KG1 (cell line): ENCODE results near the gene USP34.
A peak's percentile ranks its signal among the peaks of the same experiment; 100 is the strongest.
"Not testable (repeated sequence)": the region's sequence is repeated elsewhere in the genome, so short reads cannot be mapped to it uniquely, and the experiment has no call there.

Experiments used
- DNase-seq: peaks from one replicate; lab custom pipeline; 2025; lab: John Stamatoyannopoulos, UW

The USP34 gene, protein sequence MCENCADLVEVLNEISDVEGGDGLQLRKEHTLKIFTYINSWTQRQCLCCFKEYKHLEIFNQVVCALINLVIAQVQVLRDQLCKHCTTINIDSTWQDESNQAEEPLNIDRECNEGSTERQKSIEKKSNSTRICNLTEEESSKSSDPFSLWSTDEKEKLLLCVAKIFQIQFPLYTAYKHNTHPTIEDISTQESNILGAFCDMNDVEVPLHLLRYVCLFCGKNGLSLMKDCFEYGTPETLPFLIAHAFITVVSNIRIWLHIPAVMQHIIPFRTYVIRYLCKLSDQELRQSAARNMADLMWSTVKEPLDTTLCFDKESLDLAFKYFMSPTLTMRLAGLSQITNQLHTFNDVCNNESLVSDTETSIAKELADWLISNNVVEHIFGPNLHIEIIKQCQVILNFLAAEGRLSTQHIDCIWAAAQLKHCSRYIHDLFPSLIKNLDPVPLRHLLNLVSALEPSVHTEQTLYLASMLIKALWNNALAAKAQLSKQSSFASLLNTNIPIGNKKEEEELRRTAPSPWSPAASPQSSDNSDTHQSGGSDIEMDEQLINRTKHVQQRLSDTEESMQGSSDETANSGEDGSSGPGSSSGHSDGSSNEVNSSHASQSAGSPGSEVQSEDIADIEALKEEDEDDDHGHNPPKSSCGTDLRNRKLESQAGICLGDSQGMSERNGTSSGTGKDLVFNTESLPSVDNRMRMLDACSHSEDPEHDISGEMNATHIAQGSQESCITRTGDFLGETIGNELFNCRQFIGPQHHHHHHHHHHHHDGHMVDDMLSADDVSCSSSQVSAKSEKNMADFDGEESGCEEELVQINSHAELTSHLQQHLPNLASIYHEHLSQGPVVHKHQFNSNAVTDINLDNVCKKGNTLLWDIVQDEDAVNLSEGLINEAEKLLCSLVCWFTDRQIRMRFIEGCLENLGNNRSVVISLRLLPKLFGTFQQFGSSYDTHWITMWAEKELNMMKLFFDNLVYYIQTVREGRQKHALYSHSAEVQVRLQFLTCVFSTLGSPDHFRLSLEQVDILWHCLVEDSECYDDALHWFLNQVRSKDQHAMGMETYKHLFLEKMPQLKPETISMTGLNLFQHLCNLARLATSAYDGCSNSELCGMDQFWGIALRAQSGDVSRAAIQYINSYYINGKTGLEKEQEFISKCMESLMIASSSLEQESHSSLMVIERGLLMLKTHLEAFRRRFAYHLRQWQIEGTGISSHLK (N-terminal part only)

GRCh38 chr2:61470965-61471904, at the start of gene USP34:
Gene USP34 (minus strand): TSS chr2:61471087. CDS start chr2:61470692, 395 bp downstream.
- DNase-seq: peak; percentile 85

- no peak for DNase-seq
These were observed 49.4 kb upstream of the USP34 start for GRCh38 chr2:61520261-61520660.

DNA sequence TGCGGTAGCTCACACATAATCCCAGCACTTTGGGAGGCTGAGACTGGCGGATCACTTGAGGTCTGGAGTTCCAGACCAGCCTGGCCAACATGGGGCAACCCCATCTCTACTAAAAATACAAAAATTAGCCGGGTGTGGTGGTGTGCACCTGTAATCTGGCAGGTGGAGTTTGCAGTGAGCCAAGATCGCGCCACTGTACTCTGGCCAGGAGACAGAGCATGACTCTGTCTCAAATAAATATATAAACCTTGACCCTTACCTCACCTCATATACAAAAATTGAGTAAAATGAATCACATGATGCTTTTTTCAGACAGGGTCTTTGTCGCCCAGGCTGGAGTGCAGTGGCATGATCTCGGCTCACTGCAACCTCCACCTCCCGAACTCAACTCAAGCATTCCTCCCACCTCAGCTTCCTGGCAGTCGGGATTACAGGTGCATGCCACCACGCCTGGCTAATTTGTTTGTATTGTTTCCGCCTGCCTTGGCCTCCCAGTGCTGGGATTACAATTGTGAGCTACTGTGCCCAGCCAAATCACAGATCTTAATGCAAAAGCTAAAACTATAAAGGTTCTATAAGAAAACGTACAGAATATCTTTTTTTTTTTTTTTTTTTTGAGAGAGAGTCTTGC, 42.0 kb upstream of the USP34 start:
- no peak for DNase-seq

DNA sequence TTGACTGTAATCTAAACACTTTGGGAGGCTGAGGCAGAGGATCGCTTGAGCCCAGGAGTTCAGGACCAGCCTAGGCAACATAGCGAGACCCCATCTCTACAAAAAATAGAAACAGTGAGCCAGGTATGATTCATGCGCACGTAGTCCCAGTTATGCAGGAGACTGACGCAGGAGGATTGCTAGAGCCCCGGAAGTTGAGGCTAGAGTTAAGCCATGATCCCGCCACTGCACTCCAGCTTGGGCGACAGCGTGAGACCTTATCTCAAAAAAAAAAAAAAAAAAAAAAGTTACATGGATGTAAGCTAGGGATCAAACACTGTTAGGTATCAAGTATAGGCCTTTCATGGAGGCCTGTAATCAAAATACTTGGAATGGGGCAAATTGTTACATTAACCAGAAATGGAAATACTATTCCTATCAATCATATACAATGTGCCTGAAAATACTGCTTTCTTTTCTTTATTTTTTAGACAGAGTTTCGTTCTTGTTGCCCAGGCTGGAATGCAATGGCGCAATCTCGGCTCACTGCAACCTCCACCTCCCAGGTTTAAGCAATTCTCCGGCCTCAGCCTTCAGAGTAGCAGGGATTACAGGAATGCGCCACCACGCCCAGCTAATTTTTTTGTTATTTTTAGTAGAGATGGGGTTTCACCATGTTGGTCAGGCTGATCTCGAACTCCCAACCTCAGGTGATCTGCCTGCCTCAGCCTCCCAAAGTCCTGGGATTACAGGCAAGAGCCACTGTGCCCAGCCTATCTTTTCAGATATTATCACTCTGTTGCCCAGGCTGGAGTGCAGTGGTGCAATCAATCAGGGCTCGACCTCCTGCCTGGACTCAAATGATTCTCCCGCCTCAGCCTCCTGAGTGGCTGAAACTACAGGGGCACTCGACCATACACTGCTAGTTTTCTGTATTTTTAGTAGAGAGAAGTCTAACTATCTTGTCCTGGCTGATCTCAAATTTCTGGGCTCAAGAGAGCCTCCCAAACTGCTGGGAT, 40.1 kb upstream of the USP34 start:
- no peak for DNase-seq

DNA sequence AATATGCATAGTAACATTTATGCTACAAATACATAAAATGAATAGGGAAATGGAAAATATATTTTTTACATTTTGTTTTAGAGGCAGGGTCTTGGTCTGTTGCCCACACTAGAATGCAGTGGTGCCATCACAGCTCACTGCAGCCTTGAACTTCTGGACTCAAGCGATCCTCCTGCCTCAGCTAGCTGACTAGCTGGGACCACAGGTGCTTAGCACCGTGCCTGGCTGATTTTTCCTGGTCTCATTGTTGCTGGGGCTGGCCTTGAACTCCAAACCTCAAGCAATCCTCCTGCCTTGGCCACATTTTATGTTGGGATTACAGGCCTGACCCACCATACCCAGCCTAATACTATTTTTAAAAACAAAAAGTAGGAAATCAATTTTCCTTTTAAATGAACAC, 34.1 kb upstream of the USP34 start:
- no peak for DNase-seq

- DNase-seq: no peak
These were observed 28.2 kb upstream of the USP34 start for GRCh38 chr2:61499060-61499459.

DNA sequence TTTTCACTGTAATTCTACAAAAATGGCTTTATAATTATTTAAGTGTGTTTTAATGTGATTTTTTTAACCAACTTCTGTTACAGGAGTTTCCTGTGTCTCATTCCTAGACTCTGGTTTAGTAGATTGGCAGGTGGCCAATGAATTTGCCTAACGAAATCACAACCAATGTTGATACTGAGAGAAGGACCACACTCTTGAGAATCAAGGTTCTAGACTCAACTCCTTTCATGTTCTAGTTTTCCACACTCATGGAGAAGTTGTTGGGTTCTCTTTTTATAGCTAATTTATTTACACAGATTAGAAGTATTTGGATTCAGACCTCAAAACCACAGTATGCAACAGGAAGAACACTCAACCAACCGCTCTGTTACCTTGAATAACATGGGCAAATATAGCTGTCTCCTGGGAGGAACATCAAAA, 22.6 kb upstream of the USP34 start:
- no peak for DNase-seq

- no peak for DNase-seq
These were observed 21.6 kb upstream of the USP34 start for GRCh38 chr2:61492476-61492875.

GRCh38 chr2:61485281-61485680, 14.4 kb upstream of the USP34 start:
- no peak for DNase-seq

- no peak for DNase-seq
These were observed 7.2 kb upstream of the USP34 start for GRCh38 chr2:61478086-61478485.

GRCh38 chr2:61476929-61477589, 6.2 kb upstream of the USP34 start:
- not testable (repeated sequence) for DNase-seq

DNA sequence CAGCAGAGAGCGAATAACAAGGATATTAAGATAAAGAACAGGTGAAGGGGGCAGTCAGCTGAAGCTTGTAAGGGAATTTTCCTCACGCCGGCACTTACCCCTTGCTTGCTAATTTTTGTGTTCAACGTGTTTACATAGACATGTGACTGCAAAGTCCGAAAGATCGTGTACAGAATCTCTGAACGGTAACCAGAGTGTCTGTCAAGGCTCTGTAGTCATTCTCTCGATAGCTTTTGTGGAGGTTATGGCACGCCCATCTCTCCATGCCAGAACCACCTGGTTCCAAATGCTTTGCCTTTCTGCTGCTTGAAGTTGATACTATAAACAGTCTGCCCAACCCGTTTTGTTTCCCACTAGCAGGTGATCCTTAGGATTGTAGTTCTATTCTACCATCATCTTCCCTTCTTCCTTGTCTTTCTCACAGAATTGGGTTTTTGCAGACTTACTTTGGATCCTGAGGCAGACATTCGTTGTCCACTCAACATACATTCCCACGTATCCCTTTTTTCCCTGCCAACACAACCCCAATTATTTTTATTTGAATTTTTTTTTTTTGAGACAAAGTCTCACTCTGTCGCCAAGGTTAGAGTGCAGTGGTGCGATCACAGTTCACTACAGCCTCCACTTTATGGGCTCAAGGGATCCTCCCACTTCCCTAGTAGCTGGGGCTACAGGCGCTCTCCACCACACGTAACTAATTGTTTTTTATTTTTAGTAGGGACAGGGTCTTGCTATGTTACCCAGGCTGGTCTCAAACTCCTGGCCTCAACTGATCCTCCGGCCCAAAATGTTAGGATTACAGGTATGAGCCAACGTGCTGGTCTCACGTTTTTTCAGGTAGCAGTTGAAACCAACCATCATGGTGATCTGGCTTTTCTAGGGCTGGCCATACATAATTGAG, 1.3 kb upstream of the USP34 start:
- DNase-seq: no peak

- DNase-seq: no peak
These were observed 550 bp downstream of the USP34 start for GRCh38 chr2:61470122-61470951.

- DNase-seq: no peak
These were observed 1.3 kb downstream of the USP34 start for GRCh38 chr2:61469424-61470121.

GRCh38 chr2:61468231-61468630, 2.7 kb downstream of the USP34 start:
- not testable (repeated sequence) for DNase-seq

DNA sequence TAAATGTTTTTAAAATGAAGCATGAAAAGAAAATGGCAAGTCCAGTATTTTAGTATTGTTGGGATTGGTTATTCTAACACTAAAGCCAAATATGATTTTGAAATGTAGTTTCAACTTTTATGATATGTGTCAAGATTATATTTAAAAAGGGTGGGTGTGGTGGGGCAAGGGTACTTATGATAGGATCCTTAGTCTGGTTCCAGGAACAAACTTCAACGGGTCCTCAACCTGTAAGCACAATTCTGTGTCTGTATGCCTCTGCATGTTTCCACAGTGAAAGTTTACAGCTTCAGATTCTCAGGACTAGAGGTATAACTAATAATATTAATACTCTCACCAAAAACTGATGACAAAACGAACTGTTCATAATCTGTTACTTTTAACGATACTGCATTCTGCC, 5.8 kb downstream of the USP34 start:
- DNase-seq: no peak
